Right atrium auricular region (tissue), 2 donors: ENCODE data around the gene MAPK8IP2. TPM values are rescaled to one million over a fixed set of nuclear protein-coding genes. Genes with fewer than 3 reads are reported as not detected.

Source experiments
- DNase-seq: peaks from one replicate; pipeline ENCODE4 v3.0.0-alpha.2; 2019; ENCODE audit warnings: low spot score
- H3K27ac ChIP-seq, 2 donors: fragments of 200-600 bp; sonication (generic); 1 replicate in 1 of 2; 2 replicates in 1 of 2; pipeline ENCODE4 v1.5.1; 2016 to 2019
- H3K27me3 ChIP-seq, 2 donors: fragments of 200-600 bp; sonication (generic); one replicate each; pipeline versions ENCODE4 v1.5.1 to v1.6.0; 2017 to 2019
- H3K36me3 ChIP-seq: fragments of 200-600 bp; sonication (generic); one replicate; pipeline ENCODE4 v1.5.1; 2016
- H3K4me1 ChIP-seq, 2 donors: fragments of 200-600 bp; sonication (generic); one replicate each; pipeline versions ENCODE4 v1.5.1 to v1.6.0; 2017 to 2019
- H3K4me3 ChIP-seq, 2 donors: fragments of 200-600 bp; sonication (generic); 1 replicate in 1 of 2; 2 replicates in 1 of 2; pipeline ENCODE4 v1.5.1; 2017 to 2019; ENCODE audit warnings: mild to moderate bottlenecking in 1 of 2, moderate library complexity in 1 of 2
- H3K9me3 ChIP-seq, 2 donors: fragments of 200-600 bp; sonication (generic); one replicate each; pipeline ENCODE4 v1.5.1; 2019
- total RNA-seq, 2 donors: library from RNA; depleted of rRNA; stranded (reverse); fragments of >200 nt; gene quantifications; one replicate each; pipeline ENCODE4 v1.1.0, GENCODE V29; 2016
- TF ChIP-seq, protein P1 (sequence below), 2 donors: fragments of 200-600 bp; sonication (generic); IDR thresholded peaks; one replicate each; pipeline ENCODE4 v1.5.1; 2019; ENCODE audit warnings: antibody characterized with exemption in 2 of 2

Gene MAPK8IP2
- total RNA-seq, 2 donors from 2014 or later: 0.26 to 0.71 TPM

- Histone ChIP-seq H3K27me3 (no peaks in the 10 kb centered on the region), H3K9me3 (no peaks in the 10 kb centered on the region), H3K4me1 (peaks cover 0 to 44% of the 10 kb centered on the region in 2 donors), H3K27ac (no peak overlapping the region), H3K36me3 (no peaks in the 10 kb centered on the region), H3K4me3 (no peak overlapping the region)
- TF ChIP-seq, protein P1, sequence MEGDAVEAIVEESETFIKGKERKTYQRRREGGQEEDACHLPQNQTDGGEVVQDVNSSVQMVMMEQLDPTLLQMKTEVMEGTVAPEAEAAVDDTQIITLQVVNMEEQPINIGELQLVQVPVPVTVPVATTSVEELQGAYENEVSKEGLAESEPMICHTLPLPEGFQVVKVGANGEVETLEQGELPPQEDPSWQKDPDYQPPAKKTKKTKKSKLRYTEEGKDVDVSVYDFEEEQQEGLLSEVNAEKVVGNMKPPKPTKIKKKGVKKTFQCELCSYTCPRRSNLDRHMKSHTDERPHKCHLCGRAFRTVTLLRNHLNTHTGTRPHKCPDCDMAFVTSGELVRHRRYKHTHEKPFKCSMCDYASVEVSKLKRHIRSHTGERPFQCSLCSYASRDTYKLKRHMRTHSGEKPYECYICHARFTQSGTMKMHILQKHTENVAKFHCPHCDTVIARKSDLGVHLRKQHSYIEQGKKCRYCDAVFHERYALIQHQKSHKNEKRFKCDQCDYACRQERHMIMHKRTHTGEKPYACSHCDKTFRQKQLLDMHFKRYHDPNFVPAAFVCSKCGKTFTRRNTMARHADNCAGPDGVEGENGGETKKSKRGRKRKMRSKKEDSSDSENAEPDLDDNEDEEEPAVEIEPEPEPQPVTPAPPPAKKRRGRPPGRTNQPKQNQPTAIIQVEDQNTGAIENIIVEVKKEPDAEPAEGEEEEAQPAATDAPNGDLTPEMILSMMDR (IDR thresholded peaks at IDR 0.05): no peak
- DNase-seq: no peak
Observed at GRCh38 chr22:50622723-50623327, 22.2 kb downstream of the MAPK8IP2 start.

DNA sequence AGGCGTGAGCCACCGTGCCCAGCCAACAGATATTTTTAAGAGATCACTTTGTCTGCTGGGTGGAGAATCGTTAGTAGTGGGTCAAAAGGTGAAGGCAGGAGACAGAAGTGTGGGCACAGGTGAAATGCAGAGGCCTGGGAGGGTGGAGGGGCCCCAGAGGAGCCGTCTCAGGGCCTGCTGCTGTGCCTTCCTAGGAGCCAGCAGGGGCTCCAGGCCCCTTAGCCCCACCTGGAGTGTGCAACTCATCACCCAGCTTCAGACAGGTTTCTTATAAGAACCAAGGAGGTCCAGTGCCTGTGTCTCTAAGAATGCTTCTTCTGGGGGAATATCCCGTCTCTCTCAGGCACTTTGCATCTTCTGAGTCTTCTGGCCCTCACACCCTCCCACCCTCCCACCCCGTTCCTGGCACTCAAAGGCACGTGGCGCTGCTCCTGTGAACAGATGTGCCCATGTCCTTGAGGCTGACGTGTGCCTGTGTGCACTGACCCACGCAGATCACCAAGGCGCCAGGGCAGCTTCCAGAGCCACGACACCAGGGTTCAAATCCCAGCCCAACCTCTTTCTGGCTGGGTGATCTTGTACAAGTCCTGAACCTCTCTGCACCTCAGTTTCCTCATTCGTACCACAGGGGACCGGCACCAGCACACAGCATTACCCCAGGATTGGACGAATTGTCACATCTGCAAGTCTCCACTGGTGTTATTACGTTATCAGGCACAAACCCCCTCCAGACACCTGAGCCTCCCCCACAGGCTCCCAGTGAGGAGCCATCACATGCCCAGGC, 23.9 kb downstream of the MAPK8IP2 start:
- TF ChIP-seq, protein P1 (IDR thresholded peaks at IDR 0.05): no peak
- DNase-seq: no peak
- Histone ChIP-seq H3K27me3 (no peaks in the 10 kb centered on the region), H3K9me3 (no peaks in the 10 kb centered on the region), H3K4me3 (no peak overlapping the region), H3K36me3 (no peaks in the 10 kb centered on the region), H3K27ac (no peak overlapping the region), H3K4me1 (peaks cover 0 to 53% of the 10 kb centered on the region in 2 donors)

GRCh38 chr22:50625131-50625567, 24.6 kb downstream of the MAPK8IP2 start:
- no peaks in the 10 kb centered on the region for H3K36me3 ChIP-seq
- no peaks in the 10 kb centered on the region for H3K9me3 ChIP-seq
- no peak overlapping the region for H3K27ac ChIP-seq
- peaks cover 0 to 47% of the 10 kb centered on the region in 2 donors for H3K4me1 ChIP-seq
- TF ChIP-seq, protein P1 (IDR thresholded peaks at IDR 0.05): no peak
- no peak overlapping the region for H3K4me3 ChIP-seq
- no peak for DNase-seq
- no peaks in the 10 kb centered on the region for H3K27me3 ChIP-seq

GRCh38 chr22:50625568-50626313, 25.1 kb downstream of the MAPK8IP2 start:
- no peak for DNase-seq
- H3K27ac ChIP-seq: no peak overlapping the region
- no peaks in the 10 kb centered on the region for H3K9me3 ChIP-seq
- no peaks in the 10 kb centered on the region for H3K36me3 ChIP-seq
- peaks cover 0 to 42% of the 10 kb centered on the region in 2 donors for H3K4me1 ChIP-seq
- no peaks in the 10 kb centered on the region for H3K27me3 ChIP-seq
- TF ChIP-seq, protein P1 (IDR thresholded peaks at IDR 0.05): no peak
- no peak overlapping the region for H3K4me3 ChIP-seq

GRCh38 chr22:50626314-50626849, 25.8 kb downstream of the MAPK8IP2 start:
- no peak for DNase-seq
- no peak overlapping the region for H3K27ac ChIP-seq
- no peak overlapping the region for H3K4me3 ChIP-seq
- no peaks in the 10 kb centered on the region for H3K27me3 ChIP-seq
- H3K36me3 ChIP-seq: no peaks in the 10 kb centered on the region
- no peaks in the 10 kb centered on the region for H3K9me3 ChIP-seq
- TF ChIP-seq, protein P1 (IDR thresholded peaks at IDR 0.05): no peak
- peaks cover 0 to 37% of the 10 kb centered on the region in 2 donors for H3K4me1 ChIP-seq
